H1 (cell line): ENCODE data around the gene C2orf81. TPM values are rescaled to one million over a fixed set of nuclear protein-coding genes. Genes with fewer than 3 reads are reported as not detected.

Experiments
- BACH1 ChIP-seq: IDR thresholded peaks from 2 replicates; pipeline ENCODE4 v1.6.1; 2012; ENCODE audit warnings: low read length, improper control_type of control experiment
- CBX8 ChIP-seq: fragments of 300-800, 300-1000 bp; sonication (generic); IDR thresholded peaks from 2 replicates; pipeline ENCODE4 v1.7.1; 2016; ENCODE audit warnings: low read depth, low read length, borderline replicate concordance
- CTBP2 ChIP-seq: IDR thresholded peaks from 2 replicates; pipeline ENCODE4 v1.7.0; 2011; ENCODE audit warnings: borderline replicate concordance, mild to moderate bottlenecking, moderate library complexity, mixed read lengths, low read length; ENCODE audit not compliant: insufficient read depth, insufficient read length
- EGR1 ChIP-seq: IDR thresholded peaks from 2 replicates; pipeline ENCODE4 v1.6.1; 2011; ENCODE audit warnings: low read depth, low read length, borderline replicate concordance
- FOSL1 ChIP-seq: IDR thresholded peaks from 2 replicates; pipeline ENCODE4 v1.6.1; 2011; ENCODE audit warnings: mild to moderate bottlenecking, low read depth, low read length, moderate library complexity; ENCODE audit not compliant: insufficient read depth
- HDAC2 ChIP-seq, 2 experiments: fragments of 300-600 bp in 1 of 2; sonication (generic) in 1 of 2; IDR thresholded peaks; 2 replicates each; pipeline ENCODE4 v1.6.1; 2011 to 2012; ENCODE audit warnings: low read depth in 2 of 2, low read length in 2 of 2, mild to moderate bottlenecking in 2 of 2, moderate library complexity in 2 of 2, borderline replicate concordance in 1 of 2, inconsistent platforms in 1 of 2
- KDM1A ChIP-seq: fragments of 200-600, 300-600 bp; sonication (generic); IDR thresholded peaks from 2 replicates; pipeline ENCODE4 v1.7.1; 2016; ENCODE audit warnings: mild to moderate bottlenecking, low read length, borderline replicate concordance
- MAX ChIP-seq: IDR thresholded peaks from 2 replicates; pipeline ENCODE4 v1.6.1; 2012; ENCODE audit warnings: inconsistent platforms
- PHF8 ChIP-seq: fragments of 200-600 bp; sonication (generic); conservative IDR thresholded peaks from 2 replicates; pipeline ENCODE4 v1.7.1; 2012; ENCODE audit warnings: low read depth, mild to moderate bottlenecking, inconsistent platforms, low read length, moderate library complexity
- POLR2A ChIP-seq, 2 experiments: IDR thresholded peaks; 1 replicate in 1 of 2; 2 replicates in 1 of 2; pipeline ENCODE4 v1.6.1; 2011; ENCODE audit warnings: low read depth in 2 of 2, low read length in 2 of 2, mild to moderate bottlenecking in 2 of 2; ENCODE audit errors: control extremely low read depth in 1 of 2
- SAP30 ChIP-seq: fragments of 300-600 bp; sonication (generic); IDR thresholded peaks from 2 replicates; pipeline ENCODE4 v1.7.1; 2012; ENCODE audit warnings: low read length, moderate library complexity, mild to moderate bottlenecking, inconsistent platforms; ENCODE audit not compliant: insufficient read depth, insufficient replicate concordance
- SIN3A ChIP-seq, 2 experiments: IDR thresholded peaks in 1 of 2; conservative IDR thresholded peaks in 1 of 2; 2 replicates each; pipeline ENCODE4 v1.6.1; 2011 to 2012; ENCODE audit warnings: low read length in 2 of 2, improper control_type of control experiment in 1 of 2, low read depth in 1 of 2, mild to moderate bottlenecking in 1 of 2
- SP1 ChIP-seq: IDR thresholded peaks from 2 replicates; pipeline ENCODE4 v1.6.1; 2011; ENCODE audit warnings: low read depth, low read length
- YY1 ChIP-seq: IDR thresholded peaks from 2 replicates; pipeline ENCODE4 v1.6.1; 2011; ENCODE audit warnings: low read depth, mild to moderate bottlenecking, low read length
- polyA plus RNA-seq, 7 experiments: library from polyadenylated mRNA; depleted of rRNA in 3 of 7; stranded (reverse) in 5 of 7; unstranded in 2 of 7; fragments of >200 nt in 5 of 7; fragments of 200-250 nt in 2 of 7; gene quantifications; 1 replicate in 5 of 7; 2 replicates in 1 of 7; 4 replicates in 1 of 7; pipeline versions ENCODE4 v1.2.1 to v1.2.3, GENCODE V29; 2011 to 2013; ENCODE audit warnings: missing spikeins in 2 of 7, mixed read lengths in 2 of 7
- total RNA-seq: library from RNA; stranded (reverse); fragmentation: NEBNext Ultra II Directional; extraction: Animal tissue kit (Norgen Biotek cat#: 25700); gene quantifications from 2 replicates; pipeline ENCODE4 v1.2.1, GENCODE V29; 2021

The C2orf81 gene
- total and polyA plus RNA-seq, 2 of the 8 experiments (the other 6 are each of a cell fraction or from before 2014, with no cell fraction given) = 1.6 to 3.3 TPM

- TF ChIP-seq MAX (peak; percentile 71), PHF8 (no peak), FOSL1 (peak; percentile 98), KDM1A (peak; percentile 41; the same call in 1 of the 2 replicates), SAP30 (peak; percentile 61), EGR1 (peak; percentile 40), POLR2A (IDR thresholded peaks at IDR 0.05; ENCODE audit: control extremely low read depth in 1 of 2, low read depth in 2 of 2, low read length in 2 of 2) (no peak), CBX8 (no peak), BACH1 (no peak), YY1 (no peak), CTBP2 (no peak), SP1 (peak; percentile 23; the same call in 1 of the 2 replicates), HDAC2 (IDR thresholded peaks at IDR 0.05; ENCODE audit: borderline replicate concordance in 1 of 2, low read depth in 2 of 2, low read length in 2 of 2) (no peak), SIN3A (conservative IDR thresholded peaks at IDR 0.05 in 1 of 2, IDR thresholded peaks at IDR 0.05 in 1 of 2; ENCODE audit: low read depth in 1 of 2, low read length in 2 of 2) (peak; percentile 79 to 82; a peak in 2 of 4 replicates)
Observed at GRCh38 chr2:74379851-74380789, 41.3 kb downstream of the C2orf81 start, which contains the start of gene DCTN1 (continued).
